ENCODE measurements around the gene DRD2. TPM values are rescaled to one million over a fixed set of nuclear protein-coding genes. Genes with fewer than 3 reads are reported as not detected.

DRD2 gene
- total and polyA plus RNA-seq, 9 donors = 0.02 to 1.0 (median 0.25) TPM; not detected in 2

- H3K27me3 ChIP-seq = no peaks in the 10 kb centered on the region
- H3K4me3 ChIP-seq = no peak overlapping the region
- H3K27ac ChIP-seq = no peak overlapping the region
- 78 to 81% (median 79%) methylated on average over 4 of the region's 4 CpGs for WGBS, 3 donors
- no peaks in the 10 kb centered on the region for H3K9me3 ChIP-seq
- H3K4me1 ChIP-seq (ENCODE audit: insufficient read depth) = no peaks in the 10 kb centered on the region
- TF ChIP-seq EP300 (IDR thresholded peaks at IDR 0.05) = no peak
- no peak for TF ChIP-seq CTCF (IDR thresholded peaks at IDR 0.05)
- TF ChIP-seq POLR2A (IDR thresholded peaks at IDR 0.05) = no peak
- no peaks in the 10 kb centered on the region for H3K36me3 ChIP-seq
- intact Hi-C loops (cut with DNase I) = no loop called here
- DNase-seq = no peak
Measured at GRCh38 chr11:113372309-113372708, 102.9 kb downstream of the DRD2 start.

- H3K27ac ChIP-seq = no peak overlapping the region
- H3K27me3 ChIP-seq = no peaks in the 10 kb centered on the region
- no peak for DNase-seq
- WGBS, 3 donors = 75 to 81% (median 79%) methylated on average over 5 of the region's 5 CpGs
- intact Hi-C loops (cut with DNase I) = no loop called here
- TF ChIP-seq EP300 (IDR thresholded peaks at IDR 0.05) (no peak), CTCF (IDR thresholded peaks at IDR 0.05) (no peak), POLR2A (IDR thresholded peaks at IDR 0.05) (no peak)
- H3K9me3 ChIP-seq = no peaks in the 10 kb centered on the region
- no peaks in the 10 kb centered on the region for H3K4me1 ChIP-seq (ENCODE audit: insufficient read depth)
- no peaks in the 10 kb centered on the region for H3K36me3 ChIP-seq
- no peak overlapping the region for H3K4me3 ChIP-seq
Measured at GRCh38 chr11:113370634-113371033, 104.6 kb downstream of the DRD2 start.

GRCh38 chr11:113369411-113369810, 105.8 kb downstream of the DRD2 start:
- no peaks in the 10 kb centered on the region for H3K9me3 ChIP-seq
- no peaks in the 10 kb centered on the region for H3K4me1 ChIP-seq (ENCODE audit: insufficient read depth)
- TF ChIP-seq POLR2A (IDR thresholded peaks at IDR 0.05) (no peak), EP300 (IDR thresholded peaks at IDR 0.05) (no peak), CTCF (IDR thresholded peaks at IDR 0.05) (no peak)
- no peak overlapping the region for H3K4me3 ChIP-seq
- no peaks in the 10 kb centered on the region for H3K27me3 ChIP-seq
- intact Hi-C loops (cut with DNase I) = no loop called here
- WGBS, 3 donors = 71 to 77% (median 74%) methylated on average over 3 of the region's 3 CpGs
- no peak for DNase-seq
- H3K36me3 ChIP-seq = no peaks in the 10 kb centered on the region
- no peak overlapping the region for H3K27ac ChIP-seq

GRCh38 chr11:113365895-113366294, 109.3 kb downstream of the DRD2 start:
- H3K27ac ChIP-seq = no peak overlapping the region
- no peaks in the 10 kb centered on the region for H3K9me3 ChIP-seq
- no peak for DNase-seq
- TF ChIP-seq EP300 (IDR thresholded peaks at IDR 0.05) = no peak
- TF ChIP-seq CTCF (IDR thresholded peaks at IDR 0.05) = no peak
- no peak for TF ChIP-seq POLR2A (IDR thresholded peaks at IDR 0.05)
- intact Hi-C loops (cut with DNase I) = no loop called here
- no peaks in the 10 kb centered on the region for H3K36me3 ChIP-seq
- no peak overlapping the region for H3K4me3 ChIP-seq
- no peaks in the 10 kb centered on the region for H3K27me3 ChIP-seq
- H3K4me1 ChIP-seq (ENCODE audit: insufficient read depth) = no peaks in the 10 kb centered on the region
- 71 to 79% (median 74%) methylated on average over 5 of the region's 5 CpGs for WGBS, 3 donors
